Spleen (tissue), 7 donors: ENCODE data around the gene ACKR2.

Experiments used
- CTCF ChIP-seq, 11 experiments: fragments of 200-600 bp in 7 of 11; fragments of 450-650 bp in 4 of 11; sonication (generic) in 4 of 11; IDR thresholded peaks in 8 of 11; conservative IDR thresholded peaks in 3 of 11; 1 replicate in 7 of 11; 2 replicates in 4 of 11; pipeline versions ENCODE4 v1.4.0 to v1.8.0; 2016 to 2021; ENCODE audit warnings: antibody characterized with exemption in 11 of 11, inconsistent platforms in 4 of 11, mild to moderate bottlenecking in 1 of 11
- POLR2A ChIP-seq, 3 donors: fragments of 450-650 bp; IDR thresholded peaks; one replicate each; pipeline ENCODE4 v1.5.1; 2017; ENCODE audit warnings: antibody characterized with exemption in 3 of 3, mild to moderate bottlenecking in 1 of 3
- donor health status: DM: no; HTN: no; CAD: no; lungs with moderate emphysema.
- donor health status: DM: no; HTN: no; CAD: no.
- donor health status: DM: no; HTN: no; CAD: no.

DNA sequence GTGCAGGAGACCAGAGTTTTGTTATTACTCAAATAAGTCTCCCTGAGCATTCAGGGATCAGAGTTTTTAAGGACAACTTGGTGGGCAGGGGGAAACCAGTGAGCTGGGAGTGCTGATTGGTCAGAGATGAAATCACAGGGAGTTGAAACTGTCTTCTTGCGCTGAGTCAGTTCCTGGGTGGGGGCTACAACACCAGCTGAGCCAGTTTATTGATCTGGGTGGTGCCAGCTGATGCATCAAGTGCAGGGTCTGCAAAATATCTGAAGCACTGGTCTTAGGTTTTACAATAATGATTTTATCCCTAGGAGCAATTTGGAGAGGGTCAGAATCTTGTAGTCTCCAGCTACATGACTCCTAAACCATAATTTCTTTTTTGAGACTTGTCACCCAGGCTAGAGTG, 82.9 kb downstream of the ACKR2 start:
- TF ChIP-seq CTCF (IDR thresholded peaks at IDR 0.05 in 8 of 11, conservative IDR thresholded peaks at IDR 0.05 in 3 of 11) (no peak), POLR2A (IDR thresholded peaks at IDR 0.05) (no peak)
